ENCODE data around the gene NPAS2.

- TF ChIP-seq CTCF (conservative IDR thresholded peaks at IDR 0.05): no peak
- TF ChIP-seq ZFX (IDR thresholded peaks at IDR 0.05): no peak
These were observed 173.4 kb downstream of the NPAS2 start for GRCh38 chr2:100993294-100993693.

Measured in C4-2B (cell line).